H9 (cell line): ENCODE results near the gene CX3CR1. TPM values are rescaled to one million over a fixed set of nuclear protein-coding genes. Genes with fewer than 3 reads are reported as not detected.
A peak's percentile ranks its signal among the peaks of the same experiment; 100 is the strongest.

Experiments used
- DNase-seq: peaks from one replicate; pipeline ENCODE4 v3.0.0-alpha.2; 2017
- H2AFZ ChIP-seq: one replicate; pipeline ENCODE4 v1.6.1; 2013; ENCODE audit warnings: mild to moderate bottlenecking, low read length, control low read depth, moderate library complexity
- H2AK5ac ChIP-seq: 2 replicates; pipeline ENCODE4 v1.6.1; 2013; ENCODE audit warnings: low read length, control low read depth, mixed read lengths; ENCODE audit not compliant: insufficient read length
- H2BK120ac ChIP-seq: one replicate; pipeline ENCODE4 v1.6.1; 2013; ENCODE audit warnings: low read depth, mild to moderate bottlenecking, low read length, control low read depth, inconsistent platforms; ENCODE audit not compliant: poor library complexity, severe bottlenecking
- H2BK12ac ChIP-seq: 2 replicates; pipeline ENCODE4 v1.6.1; 2013; ENCODE audit warnings: low read length, control low read depth, mixed read lengths, low read depth; ENCODE audit not compliant: insufficient read length
- H2BK15ac ChIP-seq: 2 replicates; pipeline ENCODE4 v1.6.1; 2013; ENCODE audit warnings: low read depth, low read length, control low read depth
- H2BK20ac ChIP-seq: one replicate; pipeline ENCODE4 v1.6.1; 2013; ENCODE audit warnings: low read depth, mild to moderate bottlenecking, low read length, control low read depth, inconsistent platforms; ENCODE audit not compliant: poor library complexity, severe bottlenecking
- H2BK5ac ChIP-seq: 2 replicates; pipeline ENCODE4 v1.6.1; 2013; ENCODE audit warnings: low read length, control low read depth, mixed read lengths; ENCODE audit not compliant: insufficient read length
- H3K14ac ChIP-seq: 2 replicates; pipeline ENCODE4 v1.6.1; 2013; ENCODE audit warnings: low read length, control low read depth; ENCODE audit not compliant: insufficient read depth
- H3K18ac ChIP-seq: 2 replicates; pipeline ENCODE4 v1.6.1; 2013; ENCODE audit warnings: low read depth, mild to moderate bottlenecking, mixed read lengths, low read length, control low read depth; ENCODE audit not compliant: insufficient read length
- H3K23ac ChIP-seq: 2 replicates; pipeline ENCODE4 v1.6.1; 2013; ENCODE audit warnings: low read length, control low read depth, mixed read lengths, low read depth; ENCODE audit not compliant: insufficient read length
- H3K23me2 ChIP-seq: 2 replicates; pipeline ENCODE4 v1.6.1; 2013; ENCODE audit warnings: low read depth, mild to moderate bottlenecking, mixed read lengths, low read length, control low read depth; ENCODE audit not compliant: insufficient read length, poor library complexity, severe bottlenecking
- H3K27ac ChIP-seq: 2 replicates; pipeline ENCODE4 v1.5.1; 2013; ENCODE audit warnings: low read length, control low read depth, mixed read lengths, low read depth; ENCODE audit not compliant: insufficient read length
- H3K27me3 ChIP-seq: 2 replicates; pipeline ENCODE4 v1.6.1; 2013; ENCODE audit warnings: low read length, control low read depth, inconsistent platforms; ENCODE audit not compliant: insufficient read depth
- H3K4ac ChIP-seq: 2 replicates; pipeline ENCODE4 v1.6.1; 2013; ENCODE audit warnings: low read depth, mild to moderate bottlenecking, control low read depth, inconsistent platforms, low read length, moderate library complexity
- H3K4me1 ChIP-seq: 2 replicates; pipeline ENCODE4 v1.6.1; 2013; ENCODE audit warnings: low read length, control low read depth, inconsistent platforms; ENCODE audit not compliant: insufficient read depth
- H3K4me2 ChIP-seq: 2 replicates; pipeline ENCODE4 v1.6.1; 2013; ENCODE audit warnings: low read length, control low read depth, mixed read lengths; ENCODE audit not compliant: insufficient read length, insufficient read depth
- H3K56ac ChIP-seq: 2 replicates; pipeline ENCODE4 v1.6.1; 2013; ENCODE audit warnings: low read depth, mild to moderate bottlenecking, mixed read lengths, low read length, control low read depth; ENCODE audit not compliant: insufficient read length
- H3K79me1 ChIP-seq: 2 replicates; pipeline ENCODE4 v1.6.1; 2013; ENCODE audit warnings: low read depth, mild to moderate bottlenecking, moderate library complexity, low read length, control low read depth, inconsistent platforms; ENCODE audit not compliant: insufficient read depth, poor library complexity, severe bottlenecking
- H3K79me2 ChIP-seq: 2 replicates; pipeline ENCODE4 v1.6.1; 2013; ENCODE audit warnings: low read length, control low read depth, inconsistent platforms; ENCODE audit not compliant: insufficient read depth
- H3K9ac ChIP-seq: 2 replicates; pipeline ENCODE4 v1.6.1; 2013; ENCODE audit warnings: low read length, control low read depth, mixed read lengths; ENCODE audit not compliant: insufficient read length; ENCODE audit errors: extremely low read depth
- H3K9me3 ChIP-seq: one replicate; pipeline ENCODE4 v1.6.1; 2013; ENCODE audit warnings: low read depth, low read length, inconsistent platforms; ENCODE audit not compliant: control insufficient read depth
- H3T11ph ChIP-seq: one replicate; pipeline ENCODE4 v1.6.1; 2013; ENCODE audit warnings: mild to moderate bottlenecking, low read length, control low read depth, inconsistent platforms
- H4K20me1 ChIP-seq: one replicate; pipeline ENCODE4 v1.6.1; 2013; ENCODE audit not compliant: control insufficient read depth, insufficient read length, insufficient read depth
- H4K5ac ChIP-seq: 2 replicates; pipeline ENCODE4 v1.6.1; 2013; ENCODE audit warnings: low read depth, mild to moderate bottlenecking, mixed read lengths, low read length, control low read depth; ENCODE audit not compliant: insufficient read length
- H4K8ac ChIP-seq: replicated peaks from 2 replicates; pipeline ENCODE4 v1.6.1; 2013; ENCODE audit warnings: low read length, control low read depth, mixed read lengths, low read depth; ENCODE audit not compliant: insufficient read length
- H4K91ac ChIP-seq: 2 replicates; pipeline ENCODE4 v1.6.1; 2013; ENCODE audit warnings: low read depth, mild to moderate bottlenecking, moderate library complexity, mixed read lengths, low read length, control low read depth; ENCODE audit not compliant: insufficient read length
- H3K27ac Mint-ChIP-seq, 3 experiments: 2 replicates in 2 of 3; 3 replicates in 1 of 3; pipeline ENCODE4 v1.8.0; 2020 to 2021; ENCODE audit warnings: mixed read lengths in 3 of 3, mild to moderate bottlenecking in 1 of 3, moderate library complexity in 1 of 3
- H3K27me3 Mint-ChIP-seq: 2 replicates; pipeline ENCODE4 v1.8.0; 2021; ENCODE audit warnings: low read depth, mild to moderate bottlenecking, moderate library complexity, mixed read lengths
- H3K36me3 Mint-ChIP-seq, 3 experiments: 2 replicates in 2 of 3; 3 replicates in 1 of 3; pipeline ENCODE4 v1.8.0; 2020 to 2021; ENCODE audit warnings: low read depth in 3 of 3, mixed read lengths in 3 of 3; ENCODE audit not compliant: insufficient read depth in 1 of 3
- H3K4me1 Mint-ChIP-seq, 2 experiments: 2 replicates each; pipeline ENCODE4 v1.8.0; 2020; ENCODE audit warnings: mixed read lengths in 2 of 2
- H3K4me3 Mint-ChIP-seq, 2 experiments: 2 replicates in 1 of 2; 3 replicates in 1 of 2; pipeline ENCODE4 v1.8.0; 2020 to 2021; ENCODE audit warnings: mild to moderate bottlenecking in 2 of 2, mixed read lengths in 2 of 2, moderate library complexity in 1 of 2
- H3K9me3 Mint-ChIP-seq, 2 experiments: 2 replicates in 1 of 2; 3 replicates in 1 of 2; pipeline ENCODE4 v1.8.0; 2020; ENCODE audit warnings: mild to moderate bottlenecking in 2 of 2, mixed read lengths in 2 of 2, moderate library complexity in 1 of 2
- CTCF ChIP-seq: fragments of 200-600 bp; sonication (generic); conservative IDR thresholded peaks from 3 replicates; pipeline ENCODE4 v1.8.0; 2021; ENCODE audit warnings: antibody characterized with exemption, mild to moderate bottlenecking
- WGBS: extraction: QIAGEN DNeasy Blood & Tissue Kit; methylation state at CpG from one replicate; pipeline ENCODE4 v1.1.7; 2013; ENCODE audit warnings: missing lambda C conversion rate, low lambda C conversion rate, mixed read lengths; ENCODE audit not compliant: insufficient read length; ENCODE audit errors: extremely low coverage; 5-methylcytosine and 5-hydroxymethylcytosine counted together
- long read RNA-seq: library from polyadenylated mRNA; unstranded; transcript quantifications from one replicate; pipeline ENCODE4 v2.0.0, GENCODE V29; 2020
- total RNA-seq: library from RNA; stranded (reverse); gene quantifications from 2 replicates; pipeline ENCODE4 v1.2.1, GENCODE V29; 2021

CX3CR1 gene
- total RNA-seq: 0.09 TPM in 1 of 2 replicates, not detected in the other
- long read RNA-seq: 0 reads

GRCh38 chr3:39279745-39280517 is at the start of gene CX3CR1:
CX3CR1 (minus strand) TSS chr3:39280036; CDS start chr3:39266509, 13,527 bp downstream.
- no peak within 1 kb of the TSS for H3K4me2 ChIP-seq
- Mint-ChIP-seq H3K9me3 (no peaks in the 10 kb centered on the region), H3K4me1 (peaks cover 14 to 18% of the 10 kb centered on the region in 2 experiments), H3K27ac (0 out of 7 replicates have a peak within 1 kb of the TSS, but pooled peaks of 2 of the 3 experiments have one; percentile 8 to 29), H3K36me3 (no peaks in the 10 kb centered on the region), H3K4me3 (no peak within 1 kb of the TSS), H3K27me3 (peaks cover 2% of the 10 kb centered on the region; the same call in 1 of the 2 replicates)
- H4K20me1 ChIP-seq: no peaks in the 10 kb centered on the region
- H4K8ac ChIP-seq: no peak within 1 kb of the TSS
- H2BK15ac ChIP-seq: no peak within 1 kb of the TSS
- no peak within 1 kb of the TSS for H3T11ph ChIP-seq
- TF ChIP-seq CTCF: no peak
- H2BK20ac ChIP-seq: no peak within 1 kb of the TSS
- no peak within 1 kb of the TSS for H3K23ac ChIP-seq
- H3K23me2 ChIP-seq: no peaks in the 10 kb centered on the region
- no peaks in the 10 kb centered on the region for H3K79me1 ChIP-seq
- H3K4me1 ChIP-seq: no peaks in the 10 kb centered on the region
- no peak within 1 kb of the TSS for H2AK5ac ChIP-seq
- H2BK120ac ChIP-seq: no peak within 1 kb of the TSS
- no peak within 1 kb of the TSS for H3K18ac ChIP-seq
- no peak within 1 kb of the TSS for H3K56ac ChIP-seq
- no peaks in the 10 kb centered on the region for H3K79me2 ChIP-seq
- H3K4ac ChIP-seq: no peak within 1 kb of the TSS
- no peak within 1 kb of the TSS for H3K9ac ChIP-seq
- no peak within 1 kb of the TSS; the same call in 1 of the 2 replicates for H3K14ac ChIP-seq
- no peak within 1 kb of the TSS for H3K27ac ChIP-seq
- H3K27me3 ChIP-seq: no peaks in the 10 kb centered on the region
- no peaks in the 10 kb centered on the region for H3K9me3 ChIP-seq
- H2AFZ ChIP-seq: no peak within 1 kb of the TSS
- no peak within 1 kb of the TSS for H4K5ac ChIP-seq
- H4K91ac ChIP-seq: no peak within 1 kb of the TSS
- no CpG with 5 or more reads among the region's 5 CpGs for WGBS
- no peak for DNase-seq
- H2BK5ac ChIP-seq: no peak within 1 kb of the TSS
- H2BK12ac ChIP-seq: no peak within 1 kb of the TSS
